SK-N-SH (cell line): ENCODE results near the gene ATP2A1. TPM values are rescaled to one million over a fixed set of nuclear protein-coding genes. Genes with fewer than 3 reads are reported as not detected.

ENCODE experiments used
- CTCF ChIA-PET: fragments of 300-600, 350-600 bp; formaldehyde crosslinking; extraction: SDS; loops from one replicate; lab custom pipeline; 2021; lab: Yijun Ruan, JAX
- POLR2A ChIA-PET: fragments of 350-600 bp; sonication (Branson Sonifier 250); formaldehyde crosslinking; extraction: SDS; loops from one replicate; lab custom pipeline; 2020; ENCODE audit warnings: antibody characterized with exemption, inconsistent platforms; lab: Yijun Ruan, JAX
- DNase-seq: peaks from one replicate; pipeline ENCODE4 v3.0.0; 2012
- H2AFZ ChIP-seq: fragments of 200-600 bp; sonication (generic); 2 replicates; pipeline ENCODE4 v1.8.1; 2016; ENCODE audit warnings: antibody characterized with exemption, mild to moderate bottlenecking, low read depth
- H3F3A ChIP-seq: fragments of 200-600 bp; sonication (generic); replicated peaks from 2 replicates; pipeline ENCODE3; 2016; ENCODE audit warnings: antibody characterized with exemption, mild to moderate bottlenecking; ENCODE audit not compliant: insufficient read depth
- H3K27ac ChIP-seq, 2 experiments: fragments of 200-500 bp in 1 of 2; fragments of 200-600 bp in 1 of 2; sonication (Bioruptor generic) in 1 of 2; sonication (generic), shearing (Covaris generic) in 1 of 2; 2 replicates each; pipeline versions ENCODE4 v1.5.1 to v1.6.1; 2014 to 2016; ENCODE audit warnings: low read depth in 2 of 2, inconsistent platforms in 1 of 2, low read length in 1 of 2, mild to moderate bottlenecking in 1 of 2, mixed read lengths in 1 of 2
- H3K27me3 ChIP-seq: fragments of 200-600 bp; sonication (generic), shearing (Covaris generic); 2 replicates; pipeline ENCODE4 v1.6.1; 2016; ENCODE audit warnings: mixed run types; ENCODE audit not compliant: insufficient read depth
- H3K36me3 ChIP-seq, 2 experiments: fragments of 200-500 bp in 1 of 2; fragments of 200-600 bp in 1 of 2; sonication (Bioruptor generic) in 1 of 2; sonication (generic) in 1 of 2; replicated peaks in 1 of 2; 2 replicates each; pipeline versions ENCODE3 to v1.5.1; 2014 to 2016; ENCODE audit warnings: low read length in 1 of 2, mild to moderate bottlenecking in 1 of 2; ENCODE audit not compliant: insufficient read depth in 2 of 2, control insufficient read depth in 1 of 2
- H3K4me1 ChIP-seq, 2 experiments: fragments of 200-500 bp in 1 of 2; fragments of 200-600 bp in 1 of 2; sonication (Bioruptor generic) in 1 of 2; sonication (generic), shearing (Covaris generic) in 1 of 2; 2 replicates each; pipeline versions ENCODE4 v1.5.1 to v1.6.1; 2014 to 2016; ENCODE audit warnings: low read depth in 1 of 2, low read length in 1 of 2, mixed run types in 1 of 2; ENCODE audit not compliant: insufficient read depth in 2 of 2, control insufficient read depth in 1 of 2
- H3K4me2 ChIP-seq: fragments of 200-600 bp; sonication (generic), shearing (Covaris generic); 2 replicates; pipeline ENCODE4 v1.6.1; 2017; ENCODE audit warnings: mixed run types
- H3K4me3 ChIP-seq, 2 experiments: fragments of 200-500 bp in 1 of 2; fragments of 200-600 bp in 1 of 2; sonication (Bioruptor generic) in 1 of 2; sonication (generic), shearing (Covaris generic) in 1 of 2; 2 replicates each; pipeline versions ENCODE4 v1.5.1 to v1.8.1; 2014 to 2016; ENCODE audit warnings: low read depth in 2 of 2, inconsistent platforms in 1 of 2, low read length in 1 of 2, mild to moderate bottlenecking in 1 of 2, mixed read lengths in 1 of 2, moderate library complexity in 1 of 2
- H3K79me2 ChIP-seq: fragments of 200-600 bp; sonication (generic); 2 replicates; pipeline ENCODE4 v1.8.1; 2017; ENCODE audit warnings: mild to moderate bottlenecking; ENCODE audit not compliant: insufficient read depth
- H3K9ac ChIP-seq: fragments of 200-600 bp; sonication (generic); 2 replicates; pipeline ENCODE4 v1.6.1; 2017; ENCODE audit warnings: mixed run types
- H3K9me2 ChIP-seq: fragments of 200-600 bp; sonication (generic); 2 replicates; pipeline ENCODE4 v1.6.1; 2017; ENCODE audit warnings: mixed run types
- H3K9me3 ChIP-seq: fragments of 200-600 bp; sonication (generic); 2 replicates; pipeline ENCODE4 v1.6.1; 2017; ENCODE audit warnings: mixed run types, mild to moderate bottlenecking, moderate library complexity
- H4K20me1 ChIP-seq: fragments of 200-600 bp; sonication (generic); 2 replicates; pipeline ENCODE4 v1.6.1; 2017; ENCODE audit warnings: mild to moderate bottlenecking, mixed run types; ENCODE audit not compliant: insufficient read depth
- ELF1 ChIP-seq: IDR thresholded peaks from 2 replicates; pipeline ENCODE4 v1.4.0; 2012
- EP300 ChIP-seq, 2 experiments: IDR thresholded peaks; 2 replicates each; pipeline versions ENCODE4 v1.4.0 to v1.6.1; 2012; ENCODE audit warnings: borderline replicate concordance in 1 of 2, low read depth in 1 of 2, low read length in 1 of 2
- EZH2phosphoT487 ChIP-seq: fragments of 200-600 bp; sonication (generic); IDR thresholded peaks from 2 replicates; pipeline ENCODE4 v1.6.1; 2017; ENCODE audit warnings: low read depth, mixed run types, mild to moderate bottlenecking, antibody characterized with exemption, moderate library complexity, borderline replicate concordance
- GABPA ChIP-seq: IDR thresholded peaks from 2 replicates; pipeline ENCODE4 v1.4.0; 2012; ENCODE audit warnings: low read depth, mild to moderate bottlenecking
- GATA2 ChIP-seq: sonication (generic); formaldehyde crosslinking; IDR thresholded peaks from 2 replicates; pipeline ENCODE4 v1.5.0; 2020; ENCODE audit warnings: mild to moderate bottlenecking, missing genetic modification reagents
- JUND ChIP-seq: IDR thresholded peaks from 2 replicates; pipeline ENCODE4 v1.4.0; 2012
- MAX ChIP-seq: IDR thresholded peaks from 2 replicates; pipeline ENCODE4 v1.4.0; 2012; ENCODE audit warnings: low read depth
- MXI1 ChIP-seq: IDR thresholded peaks from 2 replicates; pipeline ENCODE4 v1.6.1; 2012; ENCODE audit warnings: mild to moderate bottlenecking, low read depth, low read length, improper control_type of control experiment
- NRF1 ChIP-seq: IDR thresholded peaks from 2 replicates; pipeline ENCODE4 v1.6.1; 2012; ENCODE audit warnings: low read depth, mild to moderate bottlenecking, low read length
- POLR2AphosphoS5 ChIP-seq: IDR thresholded peaks from 2 replicates; pipeline ENCODE4 v1.6.1; 2012; ENCODE audit warnings: low read depth, low read length
- RAD21 ChIP-seq: IDR thresholded peaks from 2 replicates; pipeline ENCODE4 v1.6.1; 2012; ENCODE audit warnings: mild to moderate bottlenecking, low read length
- REST ChIP-seq: IDR thresholded peaks from 2 replicates; pipeline ENCODE4 v1.6.1; 2012; ENCODE audit warnings: mild to moderate bottlenecking, low read depth, low read length, moderate library complexity
- SMC3 ChIP-seq: IDR thresholded peaks from 2 replicates; pipeline ENCODE4 v1.6.1; 2012; ENCODE audit warnings: low read depth, low read length, improper control_type of control experiment
- TAF1 ChIP-seq: IDR thresholded peaks from 2 replicates; pipeline ENCODE4 v1.6.1; 2012; ENCODE audit warnings: low read depth, mild to moderate bottlenecking, low read length, moderate library complexity, borderline replicate concordance
- TEAD4 ChIP-seq: IDR thresholded peaks from 2 replicates; pipeline ENCODE4 v1.4.0; 2012; ENCODE audit warnings: mild to moderate bottlenecking, borderline replicate concordance; ENCODE audit not compliant: insufficient read depth
- YY1 ChIP-seq: IDR thresholded peaks from 2 replicates; pipeline ENCODE4 v1.4.0; 2012; ENCODE audit warnings: low read depth, mild to moderate bottlenecking
- WGBS: methylation state at CpG from one replicate; pipeline ENCODE4 v1.1.6; 2017; ENCODE audit warnings: low lambda C conversion rate; 5-methylcytosine and 5-hydroxymethylcytosine counted together
- polyA plus RNA-seq, 3 experiments: library from polyadenylated mRNA; depleted of rRNA; stranded (reverse); fragments of >200 nt; gene quantifications; 2 replicates each; pipeline ENCODE4 v1.2.3, GENCODE V29; 2012

Gene ATP2A1
- polyA plus RNA-seq, 1 of the 3 experiments (the other 2 are of a cell fraction): 3.0 TPM

- Histone ChIP-seq H3K36me3 (peaks cover 6 to 10% of the 10 kb centered on the region in 2 experiments), H3K79me2 (0 out of 2 replicates have a peak, but pooled peaks cover 4% of the 10 kb centered on the region), H4K20me1 (0 out of 2 replicates have a peak, but pooled peaks cover 6% of the 10 kb centered on the region), H3K9ac (no peak overlapping the region), H3K4me2 (peak overlapping the region; percentile 82), H3K27me3 (no peaks in the 10 kb centered on the region), H3K9me3 (no peaks in the 10 kb centered on the region), H3K9me2 (no peaks in the 10 kb centered on the region), H3K4me1 (peaks cover 0 to 5% of the 10 kb centered on the region in 2 experiments; a peak in 1 of 4 replicates), H2AFZ (no peak overlapping the region), H3K27ac (no peak overlapping the region; a peak in 1 of 4 replicates), H3F3A (peaks cover 10% of the 10 kb centered on the region), H3K4me3 (peak overlapping the region; percentile 63 to 96)
- CTCF ChIA-PET: interaction anchor here (0.7 to 1.0 kb wide), 2 partner anchors 21 to 51 kb away, joined by 3 read pairs; no protein-coding TSS in a partner anchor
- POLR2A ChIA-PET: no interaction called here
- 48% methylated on average over 15 of the region's 15 CpGs for WGBS
- TF ChIP-seq ELF1 (no peak), SMC3 (no peak), REST (no peak), JUND (no peak), RAD21 (no peak), YY1 (no peak), MXI1 (no peak), GATA2 (CRISPR knock-in tag) (no peak), POLR2AphosphoS5 (no peak), EZH2phosphoT487 (no peak), GABPA (no peak)
- DNase-seq: no peak
These were observed 46.1 kb downstream of the ATP2A1 start for GRCh38 chr16:28924399-28924761.

- POLR2A ChIA-PET: no interaction called here
- 1% methylated on average over 43 of the region's 66 CpGs for WGBS
These were observed 46.6 kb downstream of the ATP2A1 start, which contains the start of gene RABEP2 for GRCh38 chr16:28924762-28925385. Gene RABEP2 (minus strand): TSS chr16:28925238. CDS start chr16:28925163, 75 bp downstream.

More at GRCh38 chr16:28924762-28925385, 46.6 kb downstream of the ATP2A1 start, which contains the start of gene RABEP2:
- DNase-seq: peak; percentile 100
- Histone ChIP-seq H3K9me2 (no peaks in the 10 kb centered on the region), H3K27me3 (no peaks in the 10 kb centered on the region), H2AFZ (peak within 1 kb of the TSS; percentile 90), H3K4me1 (peaks cover 0 to 5% of the 10 kb centered on the region in 2 experiments; a peak in 1 of 4 replicates), H3K36me3 (peaks cover 1 to 7% of the 10 kb centered on the region in 2 experiments), H4K20me1 (0 out of 2 replicates have a peak, but pooled peaks cover 6% of the 10 kb centered on the region), H3K9me3 (no peaks in the 10 kb centered on the region), H3K27ac (peak within 1 kb of the TSS; percentile 90 to 98), H3F3A (peaks cover 10% of the 10 kb centered on the region), H3K9ac (peak within 1 kb of the TSS; percentile 99), H3K4me2 (peak within 1 kb of the TSS; percentile 82), H3K79me2 (0 out of 2 replicates have a peak, but pooled peaks cover 4% of the 10 kb centered on the region), H3K4me3 (peak within 1 kb of the TSS; percentile 63 to 96)
- TF ChIP-seq RAD21: no peak
- peak; percentile 19; the same call in 1 of the 2 replicates for TF ChIP-seq MAX
- 0 out of 2 replicates have a peak, but pooled peaks have one; percentile 2 for TF ChIP-seq MXI1
- peak; percentile 78 for TF ChIP-seq GABPA
- peak; percentile 63; the same call in 1 of the 2 replicates for TF ChIP-seq YY1
- 0 out of 2 replicates have a peak, but pooled peaks have one; percentile 9 for TF ChIP-seq TAF1
- peak in 1 of 2 experiments; percentile 13; a peak in 1 of 4 replicates for TF ChIP-seq EP300 (IDR thresholded peaks at IDR 0.05; ENCODE audit: borderline replicate concordance in 1 of 2, low read depth in 1 of 2, low read length in 1 of 2)
- no peak for TF ChIP-seq TEAD4
- peak; percentile 6; the same call in 1 of the 2 replicates for TF ChIP-seq NRF1
- peak; percentile 97 for TF ChIP-seq ELF1
- CTCF ChIA-PET: interaction anchor here (0.7 to 1.0 kb wide), 3 partner anchors 20 to 51 kb away, joined by 3 read pairs; no protein-coding TSS in a partner anchor
